ENCODE measurements around the gene ANKRD6. TPM values are rescaled to one million over a fixed set of nuclear protein-coding genes. Genes with fewer than 3 reads are reported as not detected.

The ANKRD6 gene
- total and polyA plus RNA-seq, 2 donors (not counting 3 experiments of a cell fraction or from before 2014, with no cell fraction given) = 3.4 to 9.6 TPM

- DNase-seq (ENCODE audit: low read depth, low spot score) (no peak), FAIRE-seq (no peak)
- Histone ChIP-seq H3K9me1 (replicated peaks; ENCODE audit: control insufficient read depth, extremely low read depth, insufficient read depth, low read length) (no peaks in the 10 kb centered on the region), H4K20me1 (replicated peaks; ENCODE audit: control insufficient read depth, extremely low read depth, insufficient read depth, low read length) (no peaks in the 10 kb centered on the region), H3K9ac (replicated peaks; ENCODE audit: extremely low read depth, insufficient read depth, low read length) (no peak overlapping the region), H3K79me2 (ENCODE audit: control insufficient read depth, insufficient read depth, low read length) (no peaks in the 10 kb centered on the region), H2AFZ (ENCODE audit: low read depth, low read length) (no peak overlapping the region), H3K4me3 (replicated peaks in 1 of 3; ENCODE audit: insufficient read depth in 1 of 3, low read depth in 1 of 3, low read length in 3 of 3) (no peak overlapping the region), H3K4me2 (ENCODE audit: insufficient read depth, low read length) (no peak overlapping the region), H3K27me3 (ENCODE audit: control insufficient read depth in 2 of 2, insufficient read depth in 2 of 2, low read length in 2 of 2) (no peaks in the 10 kb centered on the region), H3K27ac (ENCODE audit: insufficient read depth, low read depth, low read length) (no peak overlapping the region), H3K36me3 (ENCODE audit: control insufficient read depth in 2 of 2, extremely low read depth in 1 of 2, insufficient read depth in 2 of 2, low read length in 2 of 2) (no peaks in the 10 kb centered on the region), H3K4me1 (ENCODE audit: control insufficient read depth, extremely low read depth, insufficient read depth, low read length) (no peaks in the 10 kb centered on the region), H3K9me3 (replicated peaks; ENCODE audit: control insufficient read depth, insufficient read depth, low read length) (no peaks in the 10 kb centered on the region)
- ChIA-PET POLR2A (no interaction called here), CTCF (no interaction called here)
- no TSS peak for BruUV-seq (replicated peaks)
- TF ChIP-seq MAX (IDR thresholded peaks at IDR 0.05; ENCODE audit: insufficient read depth, insufficient read length) (no peak), CTCF (IDR thresholded peaks at IDR 0.05; ENCODE audit: extremely low read depth in 1 of 2, insufficient read depth in 1 of 2, low read depth in 1 of 2, low read length in 2 of 2) (no peak), POLR2A (IDR thresholded peaks at IDR 0.05; ENCODE audit: low read depth, low read length) (no peak), JUN (IDR thresholded peaks at IDR 0.05; ENCODE audit: borderline replicate concordance, insufficient read depth, insufficient read length, low read depth) (no peak), POLR2AphosphoS5 (IDR thresholded peaks at IDR 0.05; ENCODE audit: insufficient read depth, low read depth, low read length) (no peak), MYC (IDR thresholded peaks at IDR 0.05; ENCODE audit: low read depth, low read length) (no peak), GATA2 (IDR thresholded peaks at IDR 0.05; ENCODE audit: insufficient read depth, insufficient read length, low read depth, low read length) (no peak), EZH2 (IDR thresholded peaks at IDR 0.05; ENCODE audit: borderline replicate concordance, low read depth, low read length, severe bottlenecking) (no peak), FOS (IDR thresholded peaks at IDR 0.05; ENCODE audit: borderline replicate concordance, insufficient read depth, low read length) (no peak)
- intact Hi-C loops (cut with micrococcal nuclease) = no loop called here
- dilution Hi-C loops (cut with MboI; ENCODE audit: extremely low pct_ligation_motif_present, low sequenced_read_pairs) = no loop called here
These were observed 157.2 kb downstream of the ANKRD6 start for GRCh38 chr6:89590133-89590532.
